Fibroblast of lung (primary cell): ENCODE data around the gene GRAMD4.

Source experiments
- EZH2 ChIP-seq: IDR thresholded peaks from 2 replicates; pipeline ENCODE4 v1.5.1; 2012; ENCODE audit warnings: low read length, control low read depth, mild to moderate bottlenecking; ENCODE audit errors: missing control alignments
- TF ChIP-seq, protein P1 (sequence below), 2 donors: IDR thresholded peaks in 1 of 2; conservative IDR thresholded peaks in 1 of 2; 1 replicate in 1 of 2; 2 replicates in 1 of 2; pipeline ENCODE4 v1.5.1; 2011 to 2012; ENCODE audit warnings: low read length in 2 of 2, control low read depth in 1 of 2, inconsistent platforms in 1 of 2, low read depth in 1 of 2, mild to moderate bottlenecking in 1 of 2

DNA sequence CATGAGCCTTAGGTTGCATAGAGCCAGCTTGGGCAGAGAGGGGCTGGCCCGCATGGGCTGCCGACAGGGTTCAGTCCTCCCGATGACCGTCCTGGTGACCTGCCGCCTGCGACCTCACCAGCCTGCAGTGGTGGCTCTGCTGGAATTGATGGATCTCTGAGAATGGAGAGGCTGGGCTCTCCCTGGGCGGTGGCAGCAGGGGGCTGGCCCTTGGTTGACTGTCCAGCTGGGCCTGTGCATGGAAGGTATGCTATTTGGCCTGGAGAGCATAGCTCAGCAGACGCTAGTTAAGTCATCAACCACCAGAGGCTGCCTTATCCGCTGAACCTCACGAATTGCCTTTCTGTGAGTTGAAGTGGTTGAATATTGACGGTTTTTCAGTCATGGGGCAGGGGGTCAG, 19.7 kb downstream of the GRAMD4 start:
- TF ChIP-seq, protein P1, sequence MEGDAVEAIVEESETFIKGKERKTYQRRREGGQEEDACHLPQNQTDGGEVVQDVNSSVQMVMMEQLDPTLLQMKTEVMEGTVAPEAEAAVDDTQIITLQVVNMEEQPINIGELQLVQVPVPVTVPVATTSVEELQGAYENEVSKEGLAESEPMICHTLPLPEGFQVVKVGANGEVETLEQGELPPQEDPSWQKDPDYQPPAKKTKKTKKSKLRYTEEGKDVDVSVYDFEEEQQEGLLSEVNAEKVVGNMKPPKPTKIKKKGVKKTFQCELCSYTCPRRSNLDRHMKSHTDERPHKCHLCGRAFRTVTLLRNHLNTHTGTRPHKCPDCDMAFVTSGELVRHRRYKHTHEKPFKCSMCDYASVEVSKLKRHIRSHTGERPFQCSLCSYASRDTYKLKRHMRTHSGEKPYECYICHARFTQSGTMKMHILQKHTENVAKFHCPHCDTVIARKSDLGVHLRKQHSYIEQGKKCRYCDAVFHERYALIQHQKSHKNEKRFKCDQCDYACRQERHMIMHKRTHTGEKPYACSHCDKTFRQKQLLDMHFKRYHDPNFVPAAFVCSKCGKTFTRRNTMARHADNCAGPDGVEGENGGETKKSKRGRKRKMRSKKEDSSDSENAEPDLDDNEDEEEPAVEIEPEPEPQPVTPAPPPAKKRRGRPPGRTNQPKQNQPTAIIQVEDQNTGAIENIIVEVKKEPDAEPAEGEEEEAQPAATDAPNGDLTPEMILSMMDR (conservative IDR thresholded peaks at IDR 0.05 in 1 of 2, IDR thresholded peaks at IDR 0.05 in 1 of 2; ENCODE audit: low read depth in 1 of 2, low read length in 2 of 2) = no peak
- no peak for TF ChIP-seq EZH2
